ENCODE results near the gene INCENP.

- TF ChIP-seq POLR2A (IDR thresholded peaks at IDR 0.05; ENCODE audit: low read length) = no peak
- TF ChIP-seq CTCF (IDR thresholded peaks at IDR 0.05) = 0 out of 3 replicates have a peak, but pooled peaks have one; percentile 16
- no peak for TF ChIP-seq EP300 (IDR thresholded peaks at IDR 0.05)
- TF ChIP-seq RFX5 (IDR thresholded peaks at IDR 0.05) = no peak
- no peak for TF ChIP-seq MAX (IDR thresholded peaks at IDR 0.05)
- no peak for TF ChIP-seq KDM5A (IDR thresholded peaks at IDR 0.05)
These were observed 1.7 kb upstream of the INCENP start for GRCh38 chr11:62122076-62122475.
